HEK293T (cell line): ENCODE data around the gene FGF7.

Experiments
- CTCF ChIA-PET: fragments of 350-600 bp; formaldehyde crosslinking; extraction: SDS; loops from one replicate; lab custom pipeline; 2021; ENCODE audit warnings: antibody characterized with exemption, inconsistent platforms; lab: Yijun Ruan, JAX
- POLR2A ChIA-PET: fragments of 350-600 bp; formaldehyde crosslinking; extraction: SDS; loops from one replicate; lab custom pipeline; 2020; ENCODE audit warnings: antibody characterized with exemption, inconsistent platforms; lab: Yijun Ruan, JAX
- DNase-seq: peaks from one replicate; pipeline ENCODE4 v3.0.0; 2012; ENCODE audit warnings: mixed read lengths; ENCODE audit errors: extremely low spot score
- ARNT ChIP-seq: fragments of 450-650 bp; IDR thresholded peaks from 2 replicates; pipeline ENCODE4 v1.6.1; 2017; ENCODE audit warnings: mild to moderate bottlenecking
- BHLHE40 ChIP-seq: fragments of 450-650 bp; IDR thresholded peaks from 2 replicates; pipeline ENCODE4 v1.6.1; 2016; ENCODE audit warnings: mild to moderate bottlenecking, moderate library complexity, borderline replicate concordance
- CTBP1 ChIP-seq: fragments of 450-650 bp; IDR thresholded peaks from 2 replicates; pipeline ENCODE4 v1.6.1; 2016; ENCODE audit warnings: borderline replicate concordance
- ELF4 ChIP-seq: fragments of 450-650 bp; IDR thresholded peaks from 2 replicates; pipeline ENCODE4 v1.6.1; 2017; ENCODE audit warnings: antibody characterized with exemption
- FOXA1 ChIP-seq: fragments of 450-650 bp; IDR thresholded peaks from 2 replicates; pipeline ENCODE4 v1.6.1; 2016; ENCODE audit warnings: mild to moderate bottlenecking
- FOXK2 ChIP-seq: fragments of 450-650 bp; IDR thresholded peaks from 2 replicates; pipeline ENCODE4 v1.6.1; 2016; ENCODE audit warnings: mild to moderate bottlenecking
- FOXM1 ChIP-seq: fragments of 450-650 bp; IDR thresholded peaks from 2 replicates; pipeline ENCODE4 v1.6.1; 2017; ENCODE audit warnings: mild to moderate bottlenecking, borderline replicate concordance
- HDGF ChIP-seq: fragments of 450-650 bp; IDR thresholded peaks from 2 replicates; pipeline ENCODE4 v1.6.1; 2017; ENCODE audit warnings: antibody characterized with exemption, borderline replicate concordance
- L3MBTL2 ChIP-seq: fragments of 450-650 bp; conservative IDR thresholded peaks from 2 replicates; pipeline ENCODE4 v1.6.1; 2016; ENCODE audit warnings: mild to moderate bottlenecking
- LEF1 ChIP-seq: fragments of 450-650 bp; IDR thresholded peaks from 2 replicates; pipeline ENCODE4 v1.6.1; 2017; ENCODE audit warnings: mild to moderate bottlenecking, borderline replicate concordance
- NFRKB ChIP-seq: fragments of 450-650 bp; IDR thresholded peaks from 2 replicates; pipeline ENCODE4 v1.6.1; 2016; ENCODE audit warnings: mild to moderate bottlenecking, moderate library complexity
- SP1 ChIP-seq: fragments of 450-650 bp; IDR thresholded peaks from 2 replicates; pipeline ENCODE4 v1.6.1; 2017
- SUZ12 ChIP-seq: fragments of 450-650 bp; IDR thresholded peaks from 2 replicates; pipeline ENCODE4 v1.6.1; 2016; ENCODE audit warnings: mild to moderate bottlenecking
- TARDBP ChIP-seq: fragments of 450-650 bp; IDR thresholded peaks from 2 replicates; pipeline ENCODE4 v1.6.1; 2016
- ZNF384 ChIP-seq: fragments of 450-650 bp; IDR thresholded peaks from 2 replicates; pipeline ENCODE4 v1.6.1; 2016
- TF ChIP-seq, protein P1 (sequence below): fragments of 450-650 bp; IDR thresholded peaks from 2 replicates; pipeline ENCODE4 v1.6.1; 2016

FGF7 gene

DNA sequence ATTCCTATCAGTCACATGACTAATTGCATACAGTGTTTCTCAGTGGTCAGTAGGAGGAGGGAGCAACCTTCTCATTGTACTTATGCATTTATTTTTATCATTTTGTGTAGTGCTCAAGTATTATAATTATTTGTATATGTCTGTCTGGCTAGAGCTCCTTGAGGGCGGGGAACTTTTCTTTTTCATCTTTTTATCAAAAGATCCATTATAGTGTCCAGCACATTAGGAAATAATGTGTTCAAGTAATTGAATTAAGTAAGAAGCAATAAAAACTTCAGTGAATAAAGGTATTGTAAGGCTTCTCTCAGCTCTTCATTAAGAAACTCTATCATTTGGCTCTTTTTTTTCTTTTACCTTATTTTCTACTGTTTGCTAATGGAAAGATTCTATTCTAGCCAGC is 18.8 kb downstream of the FGF7 start:
- POLR2A ChIA-PET = no interaction called here
- no peak for DNase-seq
- CTCF ChIA-PET = no interaction called here
- no peak for TF ChIP-seq BHLHE40
- no peak for TF ChIP-seq FOXK2
- no peak for TF ChIP-seq FOXA1
- TF ChIP-seq HDGF = no peak
- TF ChIP-seq ELF4 = no peak

DNA sequence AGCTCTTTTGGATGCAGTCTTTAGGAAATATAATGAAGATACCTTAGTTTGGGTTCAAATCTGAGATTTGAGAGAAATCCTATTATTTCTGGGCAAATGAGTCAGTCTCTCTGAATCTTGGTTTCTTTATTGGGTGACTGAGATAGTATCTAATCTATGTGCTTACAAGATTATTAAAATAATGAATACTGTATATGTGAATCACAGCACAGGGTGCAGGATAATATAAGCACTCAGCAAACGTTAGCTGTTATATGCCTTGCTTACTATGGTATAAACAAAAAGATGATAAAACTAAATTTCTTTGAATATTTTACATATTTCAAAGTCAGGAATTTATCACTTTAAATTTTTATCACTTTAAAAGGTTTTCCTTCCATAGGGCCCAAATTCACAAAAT is 29.6 kb downstream of the FGF7 start:
- CTCF ChIA-PET = no interaction called here
- no peak for TF ChIP-seq TARDBP
- TF ChIP-seq L3MBTL2 = no peak
- TF ChIP-seq, protein P1, sequence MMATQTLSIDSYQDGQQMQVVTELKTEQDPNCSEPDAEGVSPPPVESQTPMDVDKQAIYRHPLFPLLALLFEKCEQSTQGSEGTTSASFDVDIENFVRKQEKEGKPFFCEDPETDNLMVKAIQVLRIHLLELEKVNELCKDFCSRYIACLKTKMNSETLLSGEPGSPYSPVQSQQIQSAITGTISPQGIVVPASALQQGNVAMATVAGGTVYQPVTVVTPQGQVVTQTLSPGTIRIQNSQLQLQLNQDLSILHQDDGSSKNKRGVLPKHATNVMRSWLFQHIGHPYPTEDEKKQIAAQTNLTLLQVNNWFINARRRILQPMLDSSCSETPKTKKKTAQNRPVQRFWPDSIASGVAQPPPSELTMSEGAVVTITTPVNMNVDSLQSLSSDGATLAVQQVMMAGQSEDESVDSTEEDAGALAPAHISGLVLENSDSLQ = no peak
- TF ChIP-seq FOXM1 = no peak
- no peak for TF ChIP-seq LEF1
- no peak for TF ChIP-seq SUZ12
- TF ChIP-seq HDGF = no peak
- no peak for TF ChIP-seq ARNT
- no peak for TF ChIP-seq FOXK2
- no peak for TF ChIP-seq FOXA1
- TF ChIP-seq BHLHE40 = no peak
- TF ChIP-seq ZNF384 = no peak
- no peak for TF ChIP-seq SP1
- TF ChIP-seq CTBP1 = no peak
- DNase-seq = no peak
- POLR2A ChIA-PET = no interaction called here

DNA sequence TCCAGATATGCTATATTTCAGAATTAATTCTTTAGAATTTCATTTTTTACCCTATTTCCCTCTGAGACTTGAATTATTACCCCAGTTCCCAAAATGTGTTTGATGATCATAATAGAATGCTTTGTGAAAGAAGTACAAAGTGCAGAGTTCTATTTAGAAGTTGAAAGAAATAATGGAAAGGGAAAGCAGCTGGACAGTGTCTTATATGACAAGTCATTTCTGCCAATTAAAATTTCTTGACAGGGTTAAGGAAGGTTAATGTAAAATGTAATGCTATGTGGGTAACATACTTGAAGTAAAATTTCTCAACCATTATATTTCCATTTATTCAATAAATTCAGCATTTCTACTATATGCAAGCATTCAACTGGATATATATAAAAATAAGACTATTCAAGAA is 33.1 kb downstream of the FGF7 start:
- no peak for TF ChIP-seq LEF1
- TF ChIP-seq CTBP1 = no peak
- no peak for TF ChIP-seq FOXA1
- TF ChIP-seq ARNT = no peak
- no peak for TF ChIP-seq ELF4
- TF ChIP-seq FOXM1 = no peak
- no peak for TF ChIP-seq SUZ12
- TF ChIP-seq TARDBP = no peak
- TF ChIP-seq NFRKB = no peak
- no peak for TF ChIP-seq ZNF384
- TF ChIP-seq L3MBTL2 = no peak
- no peak for TF ChIP-seq BHLHE40
- TF ChIP-seq HDGF = no peak
- TF ChIP-seq, protein P1 = no peak
- no peak for TF ChIP-seq FOXK2
- no peak for DNase-seq
- ChIA-PET CTCF (no interaction called here), POLR2A (no interaction called here)

DNA sequence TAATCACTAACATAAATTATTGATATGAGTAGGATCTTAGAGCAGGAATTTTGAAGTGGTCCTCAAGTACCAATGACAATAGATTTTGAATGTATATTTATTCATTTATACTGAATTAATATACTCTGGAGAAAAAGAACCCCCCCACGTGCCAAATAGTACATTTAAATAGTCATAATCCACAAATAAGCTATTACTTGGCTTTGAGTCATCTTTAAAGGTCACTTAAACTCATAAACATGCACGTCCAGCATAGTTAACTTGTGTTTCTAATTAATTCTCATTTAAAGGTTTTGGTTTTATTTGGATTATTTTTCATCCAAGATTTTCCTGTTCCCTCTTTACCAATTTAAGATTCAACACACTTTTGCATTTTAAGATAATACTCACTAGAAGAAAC is 35.1 kb downstream of the FGF7 start:
- ChIA-PET CTCF (no interaction called here), POLR2A (no interaction called here)
- DNase-seq = no peak
- TF ChIP-seq ARNT = no peak

DNA sequence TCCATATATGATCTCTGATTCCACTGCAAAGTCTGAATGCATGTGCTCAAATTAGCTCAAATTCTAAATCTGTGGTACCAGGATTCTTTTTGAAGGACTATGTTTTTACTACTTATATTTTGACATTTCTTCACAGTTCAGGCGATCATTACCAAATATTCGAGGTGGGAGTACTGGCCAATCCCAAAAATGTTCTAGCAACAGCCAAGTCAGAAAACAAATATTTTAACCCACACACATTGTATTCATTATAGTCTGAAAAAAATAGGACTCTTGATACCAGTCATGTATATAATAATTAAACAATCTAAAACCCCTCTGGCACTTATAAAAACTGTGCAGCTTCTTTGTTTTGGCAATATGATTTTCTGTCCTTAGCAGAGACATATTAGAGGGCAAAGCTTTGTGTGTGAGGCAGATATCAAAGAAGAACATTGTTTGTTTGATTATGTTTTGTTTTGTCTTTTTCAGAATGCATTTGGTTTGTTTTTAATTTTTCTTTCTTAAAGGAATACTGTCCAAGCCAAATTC is 37.4 kb downstream of the FGF7 start:
- POLR2A ChIA-PET = no interaction called here
- no peak for TF ChIP-seq FOXK2
- TF ChIP-seq CTBP1 = no peak
- no peak for TF ChIP-seq L3MBTL2
- TF ChIP-seq HDGF = no peak
- no peak for TF ChIP-seq SUZ12
- TF ChIP-seq BHLHE40 = no peak
- TF ChIP-seq LEF1 = no peak
- no peak for TF ChIP-seq ELF4
- TF ChIP-seq, protein P1 = no peak
- no peak for TF ChIP-seq NFRKB
- no peak for TF ChIP-seq TARDBP
- TF ChIP-seq SP1 = no peak
- TF ChIP-seq FOXA1 = no peak
- TF ChIP-seq FOXM1 = no peak
- TF ChIP-seq ARNT = no peak
- no peak for TF ChIP-seq ZNF384
- CTCF ChIA-PET = no interaction called here
- DNase-seq = no peak

- ChIA-PET POLR2A (no interaction called here), CTCF (no interaction called here)
- TF ChIP-seq, protein P1 = no peak
- no peak for TF ChIP-seq NFRKB
- no peak for TF ChIP-seq ZNF384
- no peak for TF ChIP-seq SP1
- no peak for TF ChIP-seq FOXA1
- no peak for TF ChIP-seq ELF4
- no peak for TF ChIP-seq SUZ12
- TF ChIP-seq FOXK2 = no peak
- TF ChIP-seq HDGF = no peak
- no peak for TF ChIP-seq FOXM1
- TF ChIP-seq TARDBP = no peak
- no peak for TF ChIP-seq CTBP1
- no peak for TF ChIP-seq ARNT
- no peak for TF ChIP-seq LEF1
- DNase-seq = no peak
Measured at GRCh38 chr15:49462232-49462844, 39.3 kb downstream of the FGF7 start.
